Endometrium (tissue), 2 donors: ENCODE measurements around the gene LATS2.
"Not testable (repeated sequence)": the region's sequence is repeated elsewhere in the genome, so short reads cannot be mapped to it uniquely, and the experiment has no call there.

Experiments used
- FAIRE-seq: peaks from 2 replicates; lab custom pipeline; 2012; peaks lifted over from hg19 to GRCh38; lab: Jason Lieb, UNC
- donor health status: control.
- donor health status: control.

Gene LATS2

GRCh38 chr13:21075011-21075378 lies 13.6 kb upstream of the LATS2 start:
- FAIRE-seq = no peak

GRCh38 chr13:21074546-21074945 lies 13.2 kb upstream of the LATS2 start:
- FAIRE-seq = no peak

- no peak for FAIRE-seq
Observed at GRCh38 chr13:21071924-21072323, 10.5 kb upstream of the LATS2 start.

- FAIRE-seq = no peak
Observed at GRCh38 chr13:21071015-21071414, 9.6 kb upstream of the LATS2 start.

GRCh38 chr13:21069561-21070004 lies 8.2 kb upstream of the LATS2 start:
- no peak for FAIRE-seq

- no peak for FAIRE-seq
Observed at GRCh38 chr13:21067848-21068247, 6.5 kb upstream of the LATS2 start.

GRCh38 chr13:21066946-21067345 lies 5.6 kb upstream of the LATS2 start:
- FAIRE-seq = no peak

GRCh38 chr13:21065686-21066085 lies 4.3 kb upstream of the LATS2 start:
- FAIRE-seq = no peak

- peak; percentile 33 for FAIRE-seq
Observed at GRCh38 chr13:21063031-21063430, 1.6 kb upstream of the LATS2 start.

- no peak for FAIRE-seq
Observed at GRCh38 chr13:21060338-21061028, 903 bp downstream of the LATS2 start.

GRCh38 chr13:21059641-21060337 lies 1.6 kb downstream of the LATS2 start:
- FAIRE-seq = no peak

- FAIRE-seq = no peak
Observed at GRCh38 chr13:21058361-21058760, 3.0 kb downstream of the LATS2 start.

- FAIRE-seq = no peak
Observed at GRCh38 chr13:21055511-21056045, 5.8 kb downstream of the LATS2 start.

- FAIRE-seq = no peak
Observed at GRCh38 chr13:21055016-21055415, 6.4 kb downstream of the LATS2 start.

- no peak for FAIRE-seq
Observed at GRCh38 chr13:21054313-21054712, 7.1 kb downstream of the LATS2 start.

GRCh38 chr13:21053231-21053630 lies 8.2 kb downstream of the LATS2 start:
- no peak for FAIRE-seq

- no peak for FAIRE-seq
Observed at GRCh38 chr13:21051675-21052074, 9.7 kb downstream of the LATS2 start.

GRCh38 chr13:21050288-21051197 lies 10.8 kb downstream of the LATS2 start:
- no peak for FAIRE-seq

- not testable (repeated sequence) for FAIRE-seq
Observed at GRCh38 chr13:21049731-21050130, 11.7 kb downstream of the LATS2 start.

- FAIRE-seq = no peak
Observed at GRCh38 chr13:21048901-21049698, 12.3 kb downstream of the LATS2 start.

GRCh38 chr13:21047591-21048282 lies 13.6 kb downstream of the LATS2 start:
- no peak for FAIRE-seq
